HUDEP-2 (cell line): ENCODE data around the gene CLBA1.

Experiments used
- DNase-seq, 76 experiments: peaks; one replicate each; lab custom pipeline; 2025; ENCODE audit not compliant: unreplicated experiment in 76 of 76; lab: John Stamatoyannopoulos, UW

Gene CLBA1

DNA sequence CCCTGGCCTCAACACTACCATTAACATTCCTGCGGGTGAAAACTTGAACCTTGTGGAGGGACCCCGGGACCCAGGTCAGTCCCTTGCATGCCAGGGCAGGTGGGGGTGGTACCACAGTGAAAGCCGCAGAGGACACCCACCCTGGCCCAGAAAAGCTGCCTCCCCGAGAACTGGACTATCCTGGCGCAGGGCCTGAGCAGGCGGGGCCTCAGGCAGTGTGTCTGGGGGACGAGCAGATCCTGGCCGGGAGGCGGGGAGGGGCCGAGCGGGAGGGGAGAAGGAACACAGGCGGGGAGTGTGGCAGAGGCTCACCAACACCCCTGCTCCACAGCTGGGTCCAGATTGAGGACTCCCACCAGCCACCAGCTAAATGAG, 17.4 kb upstream of the CLBA1 start:
- DNase-seq, result peak in 62 of 76 experiments; percentile 1 to 76 (median 48)

DNA sequence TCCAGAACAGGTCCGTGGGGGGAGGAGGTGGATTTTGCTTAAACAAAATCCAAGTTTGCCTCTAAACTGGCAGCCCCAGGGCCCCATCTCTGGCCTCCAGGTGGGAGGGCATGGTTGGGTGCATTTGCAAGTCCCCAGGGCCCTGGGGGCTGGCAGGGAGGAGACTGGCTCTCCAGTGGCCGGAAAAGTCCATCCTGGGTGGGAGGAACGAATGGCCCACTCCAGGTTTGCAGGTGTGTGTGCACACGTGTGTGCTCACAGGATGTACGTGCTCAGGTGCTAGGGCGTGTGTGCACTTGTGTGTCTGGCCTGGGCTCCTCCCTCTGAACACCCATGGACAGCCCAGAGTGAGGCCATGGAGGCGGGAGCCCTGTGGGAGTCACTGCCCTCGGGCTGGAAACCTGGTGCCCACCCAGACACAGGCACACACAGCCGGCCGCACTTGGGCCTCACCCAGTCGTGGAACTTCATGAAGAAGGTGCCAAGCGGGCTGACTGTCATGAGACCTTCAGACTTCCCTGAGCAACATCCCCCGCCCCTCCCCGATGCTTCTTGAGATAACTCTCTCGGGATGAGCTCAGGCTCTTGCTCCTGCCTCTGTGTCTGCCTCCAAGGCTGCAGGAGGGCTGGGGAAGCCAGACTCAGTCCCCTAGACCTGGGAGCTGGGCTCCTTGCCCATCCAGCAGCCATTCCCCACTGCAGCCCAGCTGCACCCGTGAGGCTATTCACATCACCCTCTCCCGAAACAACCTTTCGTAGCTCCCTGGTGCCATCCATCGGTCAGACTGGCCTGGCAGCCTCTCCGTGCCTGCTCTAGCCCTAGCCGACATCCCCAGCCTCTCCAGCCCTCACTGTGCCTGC, 16.8 kb upstream of the CLBA1 start:
- peak in 62 of 76 experiments; percentile 4 to 75 (median 48) for DNase-seq

GRCh38 chr14:104969741-104970230, 15.8 kb upstream of the CLBA1 start:
- no peak for DNase-seq

- peak in 66 of 76 experiments; percentile 6 to 80 (median 60) for DNase-seq
Observed at GRCh38 chr14:104970231-104971068, 15.1 kb upstream of the CLBA1 start.

DNA sequence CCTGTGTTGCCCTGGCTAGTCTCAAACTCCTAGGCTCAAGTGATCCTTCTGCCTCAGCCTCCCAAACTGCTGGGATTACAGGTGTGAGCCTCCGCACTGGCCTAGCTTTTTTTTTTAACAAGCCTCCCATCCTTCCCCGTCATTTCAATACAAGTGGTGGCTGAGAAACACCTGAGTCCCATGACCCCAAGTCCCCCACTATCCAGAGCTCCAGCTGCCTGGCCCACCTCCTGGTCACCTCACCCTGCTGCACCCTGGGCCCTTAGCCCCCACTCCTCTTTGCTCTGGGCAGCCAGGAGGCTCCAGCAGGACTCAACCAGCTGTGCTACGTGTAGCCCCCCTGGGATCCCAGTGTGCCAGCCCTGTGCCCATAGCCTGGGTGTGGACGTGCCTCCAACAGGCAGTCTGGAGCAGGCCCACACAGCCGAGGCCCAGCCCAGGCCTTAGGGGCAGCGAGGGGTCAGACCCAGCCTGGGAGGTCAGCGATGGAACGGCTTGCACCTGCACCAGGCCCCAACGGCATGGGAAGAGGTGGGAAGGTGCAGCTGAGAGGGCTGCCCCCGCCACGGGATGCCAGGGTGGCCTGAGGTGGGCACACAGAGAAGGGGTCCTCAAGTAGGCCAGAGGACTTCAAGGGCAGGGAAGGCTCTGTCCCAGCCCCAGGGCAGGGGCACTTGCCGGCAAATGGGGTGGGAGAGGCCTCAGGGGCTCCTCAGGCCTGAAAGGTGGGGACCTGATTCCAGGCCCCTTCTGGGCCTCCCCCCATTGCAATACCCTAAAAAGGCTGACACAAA, 13.9 kb upstream of the CLBA1 start:
- DNase-seq, result no peak

GRCh38 chr14:104972301-104973134, 13.1 kb upstream of the CLBA1 start:
- DNase-seq, result peak in 55 of 76 experiments; percentile 1 to 71 (median 42)

DNA sequence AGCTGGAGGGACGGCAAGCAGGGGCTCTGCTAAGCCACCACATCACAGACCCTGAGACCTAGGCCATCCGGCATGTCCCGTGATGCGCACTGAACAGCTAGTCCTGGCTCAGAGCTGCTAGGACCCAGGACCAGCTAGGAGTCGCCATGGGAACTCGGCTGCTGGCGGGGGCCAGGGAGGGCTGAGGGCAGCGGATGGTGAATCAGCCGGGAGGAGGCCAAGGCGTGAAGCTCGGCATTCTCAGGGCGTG, 12.5 kb upstream of the CLBA1 start:
- DNase-seq, result peak in 64 of 76 experiments; percentile 2 to 78 (median 57)

- peak in 29 of 76 experiments; percentile 11 to 47 (median 29) for DNase-seq
Observed at GRCh38 chr14:104973385-104974145, 12.0 kb upstream of the CLBA1 start.

DNA sequence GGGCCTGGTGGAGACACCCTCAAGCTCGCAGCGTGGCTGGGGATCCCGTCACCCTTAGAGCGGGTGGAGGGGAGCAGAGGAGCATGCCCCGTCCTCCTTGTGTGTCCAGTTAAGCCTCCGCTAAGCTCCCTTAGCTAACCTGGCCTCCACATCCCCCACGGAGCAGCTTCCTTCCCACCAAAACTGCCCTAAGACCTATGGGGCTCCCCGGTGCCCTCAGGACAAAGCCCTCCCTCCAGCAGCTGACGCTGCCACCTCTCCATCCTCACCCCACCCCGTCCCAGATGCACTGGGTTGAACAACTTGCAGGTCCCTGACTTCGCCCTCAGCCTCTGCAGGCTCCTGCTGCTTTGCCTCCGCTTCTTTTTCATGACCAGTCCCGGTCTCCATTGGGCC, 11.4 kb upstream of the CLBA1 start:
- no peak for DNase-seq

- DNase-seq, result no peak
Observed at GRCh38 chr14:104974665-104975390, 10.8 kb upstream of the CLBA1 start.

- DNase-seq, result peak in 16 of 76 experiments; percentile 2 to 36 (median 24)
Observed at GRCh38 chr14:104975481-104976197, 9.9 kb upstream of the CLBA1 start.

DNA sequence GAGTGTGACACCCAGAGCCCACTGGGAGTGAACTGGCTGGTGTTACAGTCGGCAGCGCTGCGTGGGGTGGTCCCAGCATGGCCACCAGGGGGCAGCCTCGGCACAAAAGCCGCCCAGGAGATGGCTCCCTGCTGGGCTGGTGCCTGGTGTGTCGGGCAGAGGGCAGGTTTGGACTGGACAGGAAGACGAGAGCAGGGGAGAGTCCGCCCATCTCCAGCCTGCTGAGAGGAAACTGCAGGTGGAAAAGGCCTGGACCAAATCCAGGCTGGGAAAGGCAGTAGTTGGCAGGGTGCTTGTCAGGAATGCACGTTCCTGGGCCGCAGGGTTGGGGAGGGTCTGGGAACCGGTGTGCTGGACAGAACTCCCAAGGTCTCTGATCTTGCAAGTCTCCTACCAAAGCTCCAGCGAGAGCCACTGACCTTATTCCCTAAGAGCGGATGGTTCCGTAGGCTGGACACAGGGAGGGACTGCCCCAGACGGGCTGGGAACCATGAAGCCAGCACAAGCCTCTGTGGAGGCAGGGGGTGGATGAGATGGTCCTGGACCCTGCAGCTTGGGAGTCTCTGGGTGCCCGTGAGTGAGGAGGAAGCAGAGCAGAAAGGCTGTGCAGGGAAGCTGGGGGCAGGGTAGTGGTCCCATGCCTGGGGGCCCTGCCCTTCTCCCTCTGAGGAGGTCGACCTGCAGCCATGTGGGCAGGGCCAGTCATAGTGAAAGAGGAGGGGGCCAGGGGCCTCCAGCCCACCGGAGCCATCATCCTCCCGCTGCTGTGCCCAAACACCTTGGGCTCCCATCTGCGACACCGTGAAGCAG, 9.2 kb upstream of the CLBA1 start:
- peak in 71 of 76 experiments; percentile 8 to 88 (median 68) for DNase-seq

DNA sequence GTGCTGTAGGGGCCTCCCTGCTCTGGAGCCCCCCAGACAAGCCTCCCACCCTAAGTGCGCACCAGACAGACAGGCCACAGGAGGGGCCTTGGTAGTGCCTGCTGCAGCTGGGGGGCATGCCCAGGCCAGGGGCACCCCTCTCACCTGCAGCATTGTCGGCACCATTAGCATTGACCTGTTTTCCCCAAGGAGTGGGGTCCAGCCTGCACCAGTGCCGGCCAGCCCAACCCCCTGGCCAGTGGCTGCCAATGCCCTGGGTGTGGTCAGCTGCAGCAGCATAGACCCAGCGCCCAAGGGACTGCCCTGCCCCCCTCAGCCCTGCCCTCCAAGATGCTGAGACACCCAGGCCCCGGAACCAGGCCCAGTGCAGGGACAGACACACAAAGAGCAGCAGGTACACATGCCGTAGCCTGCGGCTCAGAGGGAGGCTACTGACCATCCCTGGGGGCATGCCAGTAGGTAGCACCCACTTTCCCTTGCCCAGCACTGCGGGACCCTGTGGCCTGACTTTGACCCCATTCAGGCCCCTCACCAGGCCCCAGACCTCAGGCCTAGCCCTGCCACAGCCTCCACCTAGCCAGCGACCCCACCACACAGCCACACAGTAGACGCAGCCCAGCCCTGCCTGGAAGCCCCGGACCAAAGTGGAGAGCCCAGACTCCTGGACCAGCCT, 8.4 kb upstream of the CLBA1 start:
- DNase-seq, result peak in 15 of 76 experiments; percentile 4 to 41 (median 16)

DNA sequence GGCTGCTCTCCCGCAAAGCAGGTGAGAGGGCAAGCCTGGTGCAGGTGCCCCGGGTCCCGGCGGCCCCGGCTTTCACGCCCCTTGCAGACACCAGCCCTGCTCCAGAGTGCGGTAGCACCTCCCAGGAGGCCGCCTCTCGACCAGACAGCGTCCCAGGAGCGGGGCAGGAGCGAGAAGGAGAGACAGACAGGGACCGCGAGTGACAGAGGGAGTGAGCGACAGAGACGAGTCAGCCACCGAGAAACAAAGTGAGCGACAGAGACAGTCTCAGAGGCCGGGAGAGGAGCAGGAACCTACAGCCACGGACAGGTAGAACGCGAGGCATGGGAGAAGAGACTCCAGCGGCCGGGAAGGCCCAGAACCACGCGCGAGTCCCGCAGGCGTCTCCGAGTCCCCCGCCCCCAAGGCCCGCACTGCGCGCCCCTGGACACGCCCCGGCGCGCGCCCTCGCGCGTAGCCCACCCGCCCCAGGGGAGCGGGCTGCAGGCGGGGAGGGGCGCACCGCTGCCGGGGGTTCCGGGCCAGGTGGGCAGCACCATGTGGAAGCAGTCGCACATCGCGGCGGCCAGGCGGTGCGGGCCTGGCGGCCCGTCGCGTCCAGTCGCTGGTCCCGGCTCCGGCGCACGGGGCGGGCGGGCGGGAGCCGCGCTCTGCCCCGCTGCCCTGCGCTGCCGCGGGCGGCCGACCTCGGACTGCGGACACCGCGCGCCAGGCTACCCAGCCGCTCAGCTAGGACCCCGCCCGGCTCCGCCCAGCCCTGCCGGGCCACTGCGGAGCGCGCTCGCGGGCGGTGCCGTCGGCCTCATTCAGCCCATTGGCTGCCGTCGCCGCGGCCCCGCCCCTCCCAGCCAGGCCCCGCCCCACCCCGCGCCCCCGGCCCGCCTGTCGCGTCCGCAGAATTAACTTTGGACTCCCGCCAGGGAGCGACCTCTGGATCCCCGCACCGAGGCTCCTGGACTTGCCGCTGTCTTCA, 7.6 kb upstream of the CLBA1 start, which contains the start of gene AHNAK2:
TSS of gene AHNAK2 (minus strand) at position 694 of the 973 bp plus-strand sequence. CDS start at position 557, 137 bp downstream.
- DNase-seq, result peak in 63 of 76 experiments; percentile 17 to 83 (median 60)
